Smooth muscle cell (in vitro differentiated cells): ENCODE data around the gene BRI3BP. TPM values are rescaled to one million over a fixed set of nuclear protein-coding genes. Genes with fewer than 3 reads are reported as not detected.

Experiments used
- DNase-seq: peaks from one replicate; lab custom pipeline; 2025; ENCODE audit not compliant: unreplicated experiment; lab: John Stamatoyannopoulos, UW
- H2AFZ ChIP-seq: fragments of 200-600 bp; sonication (generic); 2 replicates; pipeline ENCODE4 v1.6.0; 2016; ENCODE audit warnings: antibody characterized with exemption, low read depth, mild to moderate bottlenecking
- H3F3A ChIP-seq: fragments of 200-600 bp; sonication (generic); 2 replicates; pipeline ENCODE4 v1.6.0; 2017; ENCODE audit warnings: antibody characterized with exemption, low read depth
- H3K27ac ChIP-seq: fragments of 200-600 bp; sonication (generic); 2 replicates; pipeline ENCODE4 v1.5.1; 2016; ENCODE audit warnings: low read depth, mild to moderate bottlenecking
- H3K27me3 ChIP-seq: fragments of 200-600 bp; sonication (generic); 2 replicates; pipeline ENCODE4 v1.6.1; 2016; ENCODE audit warnings: low read depth, mild to moderate bottlenecking
- H3K36me3 ChIP-seq: fragments of 200-600 bp; sonication (generic); 2 replicates; pipeline ENCODE4 v1.5.1; 2016; ENCODE audit warnings: low read depth
- H3K4me1 ChIP-seq: fragments of 200-600 bp; sonication (generic); 2 replicates; pipeline ENCODE4 v1.5.1; 2016; ENCODE audit warnings: low read depth
- H3K4me2 ChIP-seq: fragments of 200-600 bp; sonication (generic); 2 replicates; pipeline ENCODE4 v1.6.0; 2016; ENCODE audit warnings: mild to moderate bottlenecking
- H3K4me3 ChIP-seq: fragments of 200-600 bp; sonication (generic); 2 replicates; pipeline ENCODE4 v1.5.1; 2016; ENCODE audit warnings: mild to moderate bottlenecking
- H3K79me2 ChIP-seq: fragments of 200-600 bp; sonication (generic); 2 replicates; pipeline ENCODE4 v1.6.0; 2016; ENCODE audit warnings: low read depth, mild to moderate bottlenecking
- H3K9ac ChIP-seq: fragments of 200-600 bp; sonication (generic); 2 replicates; pipeline ENCODE4 v1.6.0; 2016; ENCODE audit warnings: low read depth
- H3K9me3 ChIP-seq: fragments of 200-600 bp; sonication (generic); replicated peaks from 2 replicates; pipeline ENCODE4 v1.5.1; 2016; ENCODE audit warnings: low read depth
- H4K20me1 ChIP-seq: fragments of 200-600 bp; sonication (generic); 2 replicates; pipeline ENCODE4 v1.6.0; 2016; ENCODE audit warnings: low read depth
- CTCF ChIP-seq: fragments of 200-600 bp; sonication (generic); IDR thresholded peaks from 2 replicates; pipeline ENCODE4 v1.5.1; 2017; ENCODE audit warnings: borderline replicate concordance, mild to moderate bottlenecking, antibody characterized with exemption; ENCODE audit not compliant: insufficient read depth, poor library complexity, severe bottlenecking
- WGBS: methylation state at CpG from one replicate; pipeline ENCODE4 v1.1.7; 2016; ENCODE audit warnings: low lambda C conversion rate; 5-methylcytosine and 5-hydroxymethylcytosine counted together
- polyA plus RNA-seq: library from polyadenylated mRNA; unstranded; fragments of >200 nt; fragmentation: Nextera tagmentation; extraction: Ambion mirVana; gene quantifications from 2 replicates; pipeline ENCODE4 v1.2.1, GENCODE V29; 2016
- total RNA-seq: library from RNA; depleted of rRNA; stranded (reverse); fragments of >200 nt; gene quantifications from 2 replicates; pipeline ENCODE4 v1.2.3, GENCODE V29; 2014

The BRI3BP gene
- total and polyA plus RNA-seq, 2 experiments from 2014 or later, result 1.2 to 1.8 TPM

- no peak for DNase-seq
- Histone ChIP-seq H3K9ac (no peak overlapping the region), H3K4me3 (no peak overlapping the region), H3K27ac (no peak overlapping the region), H3K4me1 (no peaks in the 10 kb centered on the region), H3K79me2 (no peaks in the 10 kb centered on the region), H3K27me3 (no peaks in the 10 kb centered on the region), H3K9me3 (no peaks in the 10 kb centered on the region), H3F3A (no peaks in the 10 kb centered on the region), H4K20me1 (no peaks in the 10 kb centered on the region), H2AFZ (no peak overlapping the region), H3K4me2 (no peak overlapping the region), H3K36me3 (peaks cover 4% of the 10 kb centered on the region)
- WGBS, result 96% methylated on average over 16 of the region's 16 CpGs
- no peak for TF ChIP-seq CTCF
Measured at GRCh38 chr12:124956571-124956970, 36.9 kb upstream of the BRI3BP start.

- no peak overlapping the region for H3K9ac ChIP-seq
- no peaks in the 10 kb centered on the region for H3K4me1 ChIP-seq
- H3K27ac ChIP-seq, result no peak overlapping the region
- H3F3A ChIP-seq, result no peaks in the 10 kb centered on the region
- no peak overlapping the region for H2AFZ ChIP-seq
- H3K4me3 ChIP-seq, result no peak overlapping the region
- no peaks in the 10 kb centered on the region for H3K9me3 ChIP-seq
- DNase-seq, result no peak
- TF ChIP-seq CTCF, result no peak
- H3K79me2 ChIP-seq, result no peaks in the 10 kb centered on the region
- peaks cover 4% of the 10 kb centered on the region for H3K36me3 ChIP-seq
- H3K27me3 ChIP-seq, result no peaks in the 10 kb centered on the region
- 93% methylated on average over 29 of the region's 29 CpGs for WGBS
- H3K4me2 ChIP-seq, result no peak overlapping the region
- H4K20me1 ChIP-seq, result no peaks in the 10 kb centered on the region
Measured at GRCh38 chr12:124961055-124961454, 32.4 kb upstream of the BRI3BP start.

GRCh38 chr12:124963211-124963610 lies 30.2 kb upstream of the BRI3BP start:
- H3K9me3 ChIP-seq, result no peaks in the 10 kb centered on the region

More at GRCh38 chr12:124963211-124963610, 30.2 kb upstream of the BRI3BP start:
- H2AFZ ChIP-seq, result no peak overlapping the region
- no peaks in the 10 kb centered on the region for H3K79me2 ChIP-seq
- no peak overlapping the region for H3K9ac ChIP-seq
- H3K27ac ChIP-seq, result no peak overlapping the region
- no peak overlapping the region for H3K4me2 ChIP-seq
- WGBS, result 96% methylated on average over 8 of the region's 8 CpGs
- no peak for TF ChIP-seq CTCF
- H3K4me3 ChIP-seq, result no peak overlapping the region
- no peaks in the 10 kb centered on the region for H3F3A ChIP-seq
- no peaks in the 10 kb centered on the region for H4K20me1 ChIP-seq
- no peaks in the 10 kb centered on the region for H3K4me1 ChIP-seq
- peaks cover 4% of the 10 kb centered on the region for H3K36me3 ChIP-seq
- no peaks in the 10 kb centered on the region for H3K27me3 ChIP-seq
- no peak for DNase-seq
